ENCODE measurements around the gene GPD2.
A peak's percentile ranks its signal among the peaks of the same experiment; 100 is the strongest.

Gene GPD2

GRCh38 chr2:156553714-156554442, 117.7 kb downstream of the GPD2 start:
- H4K8ac ChIP-seq (ENCODE audit: low read length), result no peak overlapping the region
- no peaks in the 10 kb centered on the region for H3K79me1 ChIP-seq (replicated peaks; ENCODE audit: low read length, poor library complexity, severe bottlenecking)
- no peak overlapping the region for H3K27ac ChIP-seq (ENCODE audit: low read length, poor library complexity, severe bottlenecking)
- no peak overlapping the region for H3K4me3 ChIP-seq (ENCODE audit: insufficient read depth in 1 of 2, low read depth in 1 of 2, low read length in 2 of 2)
- H2BK12ac ChIP-seq (ENCODE audit: low read length in 2 of 2), result no peak overlapping the region
- no peak for DNase-seq
- no peak overlapping the region for H3K14ac ChIP-seq (ENCODE audit: low read length in 2 of 2)
- H3K4me1 ChIP-seq (ENCODE audit: control insufficient read depth, insufficient read depth, low read depth, low read length), result no peaks in the 10 kb centered on the region
- no peak overlapping the region for H2AK5ac ChIP-seq (ENCODE audit: low read length, severe bottlenecking)
- no peak overlapping the region for H2BK120ac ChIP-seq (ENCODE audit: low read depth, low read length)
- H3K23ac ChIP-seq (ENCODE audit: low read length in 2 of 2), result no peak overlapping the region
- no peak overlapping the region for H2BK5ac ChIP-seq (ENCODE audit: low read depth, low read length, poor library complexity, severe bottlenecking)
- H3K4me2 ChIP-seq (ENCODE audit: low read length, poor library complexity, severe bottlenecking), result no peak overlapping the region
- no peaks in the 10 kb centered on the region for H3K27me3 ChIP-seq (ENCODE audit: control insufficient read depth in 1 of 2, insufficient read depth in 1 of 2, low read length in 2 of 2)
- no peak overlapping the region for H2BK15ac ChIP-seq (ENCODE audit: low read depth, poor library complexity, severe bottlenecking)
- no peak overlapping the region for H4K91ac ChIP-seq (ENCODE audit: low read length)
- no peaks in the 10 kb centered on the region for H3K9me3 ChIP-seq (ENCODE audit: control insufficient read depth, low read length)
- H3K36me3 ChIP-seq (ENCODE audit: control insufficient read depth in 1 of 2, insufficient read depth in 2 of 2, low read depth in 1 of 2, low read length in 2 of 2), result peaks cover 3 to 39% of the 10 kb centered on the region in 2 experiments
- H3K4ac ChIP-seq (ENCODE audit: low read depth in 1 of 2, low read length in 2 of 2), result no peak overlapping the region
- no peak overlapping the region for H2AFZ ChIP-seq (ENCODE audit: low read depth, low read length)
- no peak overlapping the region for H3K9ac ChIP-seq (ENCODE audit: low read length)
- no peak overlapping the region for H3K18ac ChIP-seq (ENCODE audit: low read depth in 1 of 2, low read length in 2 of 2)

GRCh38 chr2:156561326-156561725, 125.1 kb downstream of the GPD2 start:
- Histone ChIP-seq H2AFZ (ENCODE audit: low read depth, low read length) (no peak overlapping the region), H3K27ac (ENCODE audit: low read length, poor library complexity, severe bottlenecking) (no peak overlapping the region), H2BK12ac (ENCODE audit: low read length in 2 of 2) (no peak overlapping the region), H3K4me3 (ENCODE audit: insufficient read depth in 1 of 2, low read depth in 1 of 2, low read length in 2 of 2) (no peak overlapping the region), H3K14ac (ENCODE audit: low read length in 2 of 2) (no peak overlapping the region), H4K91ac (ENCODE audit: low read length) (no peak overlapping the region), H2BK120ac (ENCODE audit: low read depth, low read length) (no peak overlapping the region), H3K9me3 (ENCODE audit: control insufficient read depth, low read length) (no peaks in the 10 kb centered on the region), H3K79me1 (replicated peaks; ENCODE audit: low read length, poor library complexity, severe bottlenecking) (no peaks in the 10 kb centered on the region), H3K27me3 (ENCODE audit: control insufficient read depth in 1 of 2, insufficient read depth in 1 of 2, low read length in 2 of 2) (no peaks in the 10 kb centered on the region), H3K36me3 (ENCODE audit: control insufficient read depth in 1 of 2, insufficient read depth in 2 of 2, low read depth in 1 of 2, low read length in 2 of 2) (peaks cover 0 to 42% of the 10 kb centered on the region in 2 experiments), H2AK5ac (ENCODE audit: low read length, severe bottlenecking) (no peak overlapping the region), H3K4ac (ENCODE audit: low read depth in 1 of 2, low read length in 2 of 2) (no peak overlapping the region), H3K4me2 (ENCODE audit: low read length, poor library complexity, severe bottlenecking) (no peak overlapping the region), H3K4me1 (ENCODE audit: control insufficient read depth, insufficient read depth, low read depth, low read length) (no peaks in the 10 kb centered on the region), H3K23ac (ENCODE audit: low read length in 2 of 2) (no peak overlapping the region), H2BK5ac (ENCODE audit: low read depth, low read length, poor library complexity, severe bottlenecking) (no peak overlapping the region), H2BK15ac (ENCODE audit: low read depth, poor library complexity, severe bottlenecking) (no peak overlapping the region), H4K8ac (ENCODE audit: low read length) (no peak overlapping the region), H3K18ac (ENCODE audit: low read depth in 1 of 2, low read length in 2 of 2) (no peak overlapping the region), H3K9ac (ENCODE audit: low read length) (no peak overlapping the region)
- DNase-seq, result no peak
- WGBS, result 97% methylated on average over 3 of the region's 3 CpGs

GRCh38 chr2:156562124-156562523, 125.9 kb downstream of the GPD2 start:
- Histone ChIP-seq H2AFZ (ENCODE audit: low read depth, low read length) (no peak overlapping the region), H3K9ac (ENCODE audit: low read length) (no peak overlapping the region), H2AK5ac (ENCODE audit: low read length, severe bottlenecking) (no peak overlapping the region), H2BK120ac (ENCODE audit: low read depth, low read length) (no peak overlapping the region), H4K8ac (ENCODE audit: low read length) (no peak overlapping the region), H3K4me2 (ENCODE audit: low read length, poor library complexity, severe bottlenecking) (no peak overlapping the region), H3K4me3 (ENCODE audit: insufficient read depth in 1 of 2, low read depth in 1 of 2, low read length in 2 of 2) (no peak overlapping the region), H4K91ac (ENCODE audit: low read length) (no peak overlapping the region), H3K23ac (ENCODE audit: low read length in 2 of 2) (no peak overlapping the region), H3K36me3 (ENCODE audit: control insufficient read depth in 1 of 2, insufficient read depth in 2 of 2, low read depth in 1 of 2, low read length in 2 of 2) (peaks cover 0 to 43% of the 10 kb centered on the region in 2 experiments), H2BK12ac (ENCODE audit: low read length in 2 of 2) (no peak overlapping the region), H2BK15ac (ENCODE audit: low read depth, poor library complexity, severe bottlenecking) (no peak overlapping the region), H3K18ac (ENCODE audit: low read depth in 1 of 2, low read length in 2 of 2) (no peak overlapping the region), H3K27ac (ENCODE audit: low read length, poor library complexity, severe bottlenecking) (no peak overlapping the region), H3K4me1 (ENCODE audit: control insufficient read depth, insufficient read depth, low read depth, low read length) (no peaks in the 10 kb centered on the region), H3K14ac (ENCODE audit: low read length in 2 of 2) (no peak overlapping the region), H3K9me3 (ENCODE audit: control insufficient read depth, low read length) (no peaks in the 10 kb centered on the region), H2BK5ac (ENCODE audit: low read depth, low read length, poor library complexity, severe bottlenecking) (no peak overlapping the region), H3K27me3 (ENCODE audit: control insufficient read depth in 1 of 2, insufficient read depth in 1 of 2, low read length in 2 of 2) (no peaks in the 10 kb centered on the region), H3K4ac (ENCODE audit: low read depth in 1 of 2, low read length in 2 of 2) (no peak overlapping the region), H3K79me1 (replicated peaks; ENCODE audit: low read length, poor library complexity, severe bottlenecking) (no peaks in the 10 kb centered on the region)
- no peak for DNase-seq
- WGBS, result no CpG with 5 or more reads among the region's 1 CpG

GRCh38 chr2:156563994-156564753, 128.0 kb downstream of the GPD2 start:
- H4K91ac ChIP-seq (ENCODE audit: low read length), result no peak overlapping the region
- DNase-seq, result no peak
- H3K27ac ChIP-seq (ENCODE audit: low read length, poor library complexity, severe bottlenecking), result no peak overlapping the region
- peaks cover 0 to 40% of the 10 kb centered on the region in 2 experiments for H3K36me3 ChIP-seq (ENCODE audit: control insufficient read depth in 1 of 2, insufficient read depth in 2 of 2, low read depth in 1 of 2, low read length in 2 of 2)
- no peak overlapping the region for H3K9ac ChIP-seq (ENCODE audit: low read length)
- H2AFZ ChIP-seq (ENCODE audit: low read depth, low read length), result no peak overlapping the region
- H3K4me2 ChIP-seq (ENCODE audit: low read length, poor library complexity, severe bottlenecking), result no peak overlapping the region
- no peaks in the 10 kb centered on the region for H3K9me3 ChIP-seq (ENCODE audit: control insufficient read depth, low read length)
- H3K79me1 ChIP-seq (replicated peaks; ENCODE audit: low read length, poor library complexity, severe bottlenecking), result no peaks in the 10 kb centered on the region
- no peak overlapping the region for H2BK5ac ChIP-seq (ENCODE audit: low read depth, low read length, poor library complexity, severe bottlenecking)
- no peak overlapping the region for H3K14ac ChIP-seq (ENCODE audit: low read length in 2 of 2)
- H3K18ac ChIP-seq (ENCODE audit: low read depth in 1 of 2, low read length in 2 of 2), result peak overlapping the region in 1 of 2 experiments; percentile 30
- H4K8ac ChIP-seq (ENCODE audit: low read length), result no peak overlapping the region
- no peaks in the 10 kb centered on the region for H3K27me3 ChIP-seq (ENCODE audit: control insufficient read depth in 1 of 2, insufficient read depth in 1 of 2, low read length in 2 of 2)
- no peak overlapping the region for H3K4ac ChIP-seq (ENCODE audit: low read depth in 1 of 2, low read length in 2 of 2)
- no peak overlapping the region for H2BK120ac ChIP-seq (ENCODE audit: low read depth, low read length)
- no peak overlapping the region for H2BK12ac ChIP-seq (ENCODE audit: low read length in 2 of 2)
- H2BK15ac ChIP-seq (ENCODE audit: low read depth, poor library complexity, severe bottlenecking), result no peak overlapping the region
- H2AK5ac ChIP-seq (ENCODE audit: low read length, severe bottlenecking), result no peak overlapping the region
- H3K4me3 ChIP-seq (ENCODE audit: insufficient read depth in 1 of 2, low read depth in 1 of 2, low read length in 2 of 2), result no peak overlapping the region
- no peak overlapping the region for H3K23ac ChIP-seq (ENCODE audit: low read length in 2 of 2)
- 97% methylated on average over 3 of the region's 4 CpGs for WGBS
- H3K4me1 ChIP-seq (ENCODE audit: control insufficient read depth, insufficient read depth, low read depth, low read length), result no peaks in the 10 kb centered on the region

All from mesenchymal stem cell (in vitro differentiated cells and primary cell).